ENCODE data around the gene KCTD13.

GRCh38 chr16:29906520-29907244, 19.3 kb downstream of the KCTD13 start:
- TF ChIP-seq POLR2A (IDR thresholded peaks at IDR 0.05; ENCODE audit: low read depth, low read length) (no peak), POLR2AphosphoS5 (IDR thresholded peaks at IDR 0.05; ENCODE audit: low read depth, low read length) (no peak), TAF1 (IDR thresholded peaks at IDR 0.05; ENCODE audit: low read depth, low read length) (no peak), PAX5 (IDR thresholded peaks at IDR 0.05; ENCODE audit: insufficient read depth, low read length, severe bottlenecking) (no peak)
